HG03039 (cell line): ENCODE results near the gene KCNS1.

Experiments
- ATAC-seq: cut with Tn5 transposase; IDR thresholded peaks from one replicate; pipeline ENCODE4 v1.9.1; 2021; ENCODE audit warnings: mild to moderate bottlenecking, moderate library complexity; ENCODE audit not compliant: unreplicated experiment

The KCNS1 gene

DNA sequence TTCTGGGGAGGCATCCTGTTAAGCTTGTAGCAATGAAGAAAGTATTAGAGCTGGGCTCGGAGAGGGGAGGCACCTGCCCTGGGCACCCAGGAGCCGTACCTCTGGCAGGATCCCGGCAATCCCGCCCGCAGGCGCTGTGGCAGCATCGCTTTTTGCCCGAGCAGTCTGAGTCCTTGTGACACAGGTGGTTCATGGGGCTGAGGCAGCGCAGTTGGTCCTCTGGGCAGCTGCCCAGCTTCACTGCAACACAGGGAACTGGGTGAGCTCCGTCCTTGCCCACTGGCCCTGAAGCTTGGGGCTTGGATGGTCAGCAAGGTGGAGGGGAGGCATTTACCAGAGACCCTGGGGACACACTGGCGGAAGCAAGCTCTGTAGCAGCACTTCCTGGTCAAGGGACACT is 9.4 kb upstream of the KCNS1 start:
- ATAC-seq = no peak

DNA sequence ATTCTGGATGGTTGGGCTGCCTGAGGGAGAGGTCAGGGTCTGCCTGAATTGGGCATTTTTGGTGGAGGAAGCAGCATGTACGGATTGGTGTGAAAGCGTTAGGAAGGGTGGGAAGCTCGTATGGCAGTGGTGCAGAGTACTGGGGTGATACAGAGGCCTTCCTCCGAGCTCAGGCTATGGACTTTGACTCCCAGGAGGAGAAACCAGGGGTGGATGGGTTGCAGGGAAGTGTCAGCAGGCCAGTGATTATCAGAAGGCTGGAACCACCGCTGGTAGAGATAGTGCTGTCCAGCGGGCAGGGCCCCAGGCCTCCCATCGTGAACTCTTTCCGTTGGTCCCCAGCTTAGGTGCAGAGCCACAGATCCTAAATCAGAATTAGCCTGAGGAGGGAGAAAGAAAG is 8.7 kb upstream of the KCNS1 start:
- no peak for ATAC-seq

DNA sequence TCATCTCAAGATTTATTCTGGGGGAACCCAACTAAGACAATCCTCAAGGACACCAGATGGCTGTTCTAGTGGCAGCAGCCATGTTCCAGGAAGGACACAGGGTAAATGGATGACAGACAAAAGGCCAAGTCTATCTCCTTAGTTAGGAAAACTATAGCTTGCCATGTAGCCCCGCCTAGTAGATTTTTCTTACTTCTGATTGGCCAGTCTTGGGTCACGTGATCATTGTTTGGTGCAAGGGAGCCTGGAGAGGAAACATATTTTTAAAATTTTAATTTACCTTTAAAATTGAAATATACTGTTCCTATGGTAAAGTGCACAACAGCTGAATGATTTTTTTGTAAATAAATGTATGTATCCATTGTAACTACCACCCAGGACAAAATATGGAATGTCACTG is 4.4 kb upstream of the KCNS1 start:
- no peak for ATAC-seq

DNA sequence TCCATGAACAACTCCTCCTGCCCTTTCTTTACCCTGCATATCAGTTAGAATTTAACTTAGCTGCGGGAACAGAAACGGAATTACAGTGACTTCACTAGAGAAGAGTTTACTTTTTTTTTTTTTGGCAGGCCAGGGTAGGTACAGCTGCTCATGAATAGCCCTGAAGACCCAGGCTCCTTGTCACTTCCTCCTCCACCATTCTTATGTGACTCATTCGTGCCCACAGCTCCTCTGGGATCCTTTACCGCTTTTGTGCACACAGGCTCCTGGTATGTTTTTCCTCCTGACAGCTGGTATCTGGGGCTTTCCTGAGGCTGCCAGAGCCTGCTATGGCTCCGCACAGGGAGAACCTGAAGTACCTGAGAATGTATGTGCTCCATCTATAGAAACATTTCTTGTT is 3.9 kb upstream of the KCNS1 start:
- no peak for ATAC-seq

DNA sequence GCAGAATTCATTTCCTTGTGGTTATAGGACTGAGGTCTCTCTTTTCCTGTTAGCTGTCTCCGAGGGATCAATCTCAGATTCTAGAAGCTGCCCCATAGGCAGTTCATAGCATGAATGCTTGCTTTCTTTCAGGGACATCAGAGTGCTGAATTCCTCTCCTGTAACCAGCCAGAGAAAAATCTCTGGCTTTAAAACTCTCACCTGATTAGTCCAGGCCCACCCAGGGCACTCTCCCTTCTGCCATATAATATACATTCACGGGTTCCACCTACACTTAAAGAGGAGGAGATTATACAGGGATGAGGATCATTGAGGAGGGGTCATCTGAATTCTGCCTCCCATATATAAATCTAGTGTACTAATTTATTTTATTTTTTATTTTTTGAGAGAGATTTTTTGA is 2.1 kb upstream of the KCNS1 start:
- no peak for ATAC-seq

DNA sequence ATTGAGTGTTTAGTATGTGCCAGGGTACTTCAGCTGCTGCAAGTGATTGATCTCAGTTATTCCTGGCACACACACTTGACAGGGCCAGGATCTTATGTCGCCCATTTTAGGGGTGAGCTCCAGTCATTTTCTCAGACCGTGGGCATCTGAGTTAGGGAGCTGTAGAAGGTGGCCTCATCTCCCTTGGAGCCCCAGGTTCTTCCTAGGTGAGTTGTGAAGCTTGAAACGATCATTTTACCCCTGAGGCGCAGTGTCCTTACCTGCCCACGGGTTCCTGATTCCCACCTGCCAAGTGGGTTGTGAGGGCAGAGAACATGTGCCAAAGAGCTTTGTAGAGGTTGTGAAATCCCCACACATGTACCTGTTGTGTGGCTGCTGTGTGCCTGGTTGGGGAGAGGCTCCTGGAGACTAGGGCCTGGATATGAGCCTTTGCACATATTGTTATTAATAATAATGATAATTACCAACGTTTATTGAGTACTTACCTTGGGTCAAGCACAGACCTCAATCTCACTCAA is 465 bp upstream of the KCNS1 start:
- ATAC-seq = no peak

DNA sequence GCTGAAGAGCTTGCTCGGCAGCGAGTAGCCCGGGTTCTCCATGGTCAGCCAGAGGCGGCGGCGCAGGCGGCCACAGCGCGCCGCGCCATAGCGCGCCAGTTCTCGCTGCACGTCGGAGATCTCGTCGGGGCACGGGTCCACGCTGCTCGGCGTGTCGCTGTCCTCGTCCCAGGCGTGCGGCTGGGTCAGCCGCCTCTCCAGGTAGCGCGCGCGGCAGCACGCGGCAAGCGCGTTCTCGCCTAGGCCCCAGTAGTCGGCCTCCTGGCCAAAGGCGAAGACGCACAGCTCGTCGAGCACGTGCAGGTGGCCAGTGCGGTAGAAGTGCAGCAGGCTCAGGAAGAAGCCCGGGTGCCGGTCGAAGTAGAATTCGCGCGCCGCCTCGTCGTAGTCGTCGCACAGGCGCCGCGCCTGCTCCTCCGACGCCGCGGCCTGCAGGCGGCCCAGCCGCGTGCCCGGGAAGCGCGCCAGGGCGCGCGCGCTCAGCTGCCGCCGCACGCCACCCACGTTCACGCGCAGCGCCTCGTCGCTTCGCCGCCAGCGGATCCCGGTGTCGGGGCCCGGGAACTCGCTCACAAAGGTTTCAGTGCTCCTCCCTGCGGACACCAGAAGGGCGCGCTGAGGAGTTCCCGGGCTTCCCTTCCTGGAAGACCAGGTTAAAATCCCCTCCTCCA is 2.7 kb downstream of the KCNS1 start:
- ATAC-seq = no peak

DNA sequence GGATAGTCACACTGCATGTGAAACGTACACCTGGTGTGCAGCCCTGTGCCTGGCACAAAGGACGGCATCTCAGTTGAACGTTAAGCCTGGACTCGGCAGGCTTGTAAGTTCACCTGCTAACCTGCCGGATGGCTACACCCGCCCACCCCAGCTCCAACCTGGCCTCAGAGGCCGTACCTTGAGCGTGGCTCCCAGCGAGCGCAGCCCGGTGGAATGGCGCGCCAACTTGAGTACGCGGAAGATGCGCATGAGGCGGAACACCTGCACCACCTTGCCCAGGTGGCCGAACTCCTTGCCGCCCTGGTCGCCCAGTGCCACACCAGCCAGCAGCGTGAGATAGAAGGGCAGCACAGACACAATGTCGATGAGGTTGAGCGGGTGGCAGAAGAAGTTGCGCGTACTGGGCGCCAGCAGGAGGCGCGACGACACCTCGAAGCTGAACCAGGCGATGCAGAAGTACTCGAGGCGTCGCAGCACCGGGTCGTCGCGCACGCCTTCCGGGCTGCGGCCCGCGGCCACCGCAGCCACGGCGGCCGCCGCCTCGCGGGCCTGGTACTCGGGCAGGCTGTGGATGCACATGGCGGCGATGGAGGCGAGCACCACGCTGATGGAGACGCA is 3.3 kb downstream of the KCNS1 start:
- ATAC-seq = no peak

DNA sequence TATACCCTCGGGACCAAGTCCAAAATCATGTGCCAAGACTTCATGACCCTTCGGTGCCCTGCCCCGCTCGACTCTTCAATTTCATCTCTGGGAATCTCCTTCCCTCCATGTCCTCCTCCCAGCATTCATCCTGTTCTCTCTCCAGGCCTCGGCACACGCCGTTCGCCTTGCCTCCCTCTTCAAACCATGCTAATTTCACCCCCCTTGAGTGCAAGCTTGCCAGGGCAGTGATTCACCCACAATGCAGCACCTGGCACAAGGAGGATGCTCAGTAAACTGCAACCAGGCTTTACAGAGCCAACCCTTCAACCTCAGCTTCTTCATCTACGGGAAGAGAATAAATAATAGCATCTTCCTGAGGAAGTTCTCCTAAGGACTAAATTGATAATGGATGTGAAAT is 4.1 kb downstream of the KCNS1 start:
- ATAC-seq = no peak

DNA sequence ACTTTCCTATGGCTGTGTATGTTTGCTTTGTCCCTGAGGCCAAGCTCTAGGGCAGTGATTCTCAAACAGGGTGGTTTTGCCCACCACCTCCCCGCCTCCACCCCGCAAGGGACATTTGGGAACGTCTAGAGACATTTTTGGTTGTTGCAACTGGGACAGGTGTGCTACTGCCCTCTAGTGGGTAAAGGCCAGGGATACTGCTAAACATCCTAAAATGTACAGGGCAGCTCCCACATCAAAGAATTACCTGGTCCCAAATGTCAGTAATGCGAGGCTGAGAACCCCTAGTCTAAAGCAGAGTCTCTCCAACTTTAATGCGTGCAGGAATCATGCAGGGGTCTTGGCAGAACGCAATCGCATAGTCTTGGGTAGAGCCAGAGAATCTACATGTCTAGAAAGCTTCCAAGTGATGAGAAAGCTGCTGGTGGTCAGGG is 5.1 kb downstream of the KCNS1 start:
- ATAC-seq = no peak

DNA sequence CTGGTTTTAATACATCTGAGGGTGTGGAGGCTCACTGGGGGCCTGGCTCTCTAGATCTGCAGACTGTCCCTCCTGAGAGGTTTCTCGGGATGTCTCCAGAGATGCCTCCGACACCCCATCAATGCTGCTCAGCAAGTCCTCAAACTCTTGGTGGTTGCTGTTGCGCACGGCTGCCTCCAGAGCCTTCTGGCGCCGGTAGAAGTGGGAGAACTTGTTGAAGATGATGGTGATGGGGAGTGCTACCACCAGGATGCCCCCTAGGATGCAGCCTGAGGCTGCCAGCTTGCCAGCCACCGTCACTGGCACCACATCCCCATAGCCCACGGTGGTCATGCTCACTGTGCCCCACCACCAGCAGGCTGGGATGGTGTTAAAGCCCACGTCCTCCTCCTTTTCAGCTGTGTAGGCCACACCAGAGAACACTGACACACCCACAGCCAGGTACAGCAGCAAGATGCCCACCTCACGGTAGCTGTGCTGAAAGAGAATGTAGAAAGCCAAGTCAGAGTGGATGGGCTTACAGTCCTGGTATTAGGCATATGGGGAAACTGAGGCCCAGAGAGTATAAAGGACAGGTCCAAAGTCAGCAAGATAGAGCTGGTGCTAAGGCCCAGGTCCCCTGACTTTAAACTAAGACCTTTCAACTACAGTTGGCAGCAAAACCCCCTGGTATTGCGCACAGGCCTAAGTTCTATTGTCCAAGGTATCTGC is 5.9 kb downstream of the KCNS1 start:
- ATAC-seq = no peak

DNA sequence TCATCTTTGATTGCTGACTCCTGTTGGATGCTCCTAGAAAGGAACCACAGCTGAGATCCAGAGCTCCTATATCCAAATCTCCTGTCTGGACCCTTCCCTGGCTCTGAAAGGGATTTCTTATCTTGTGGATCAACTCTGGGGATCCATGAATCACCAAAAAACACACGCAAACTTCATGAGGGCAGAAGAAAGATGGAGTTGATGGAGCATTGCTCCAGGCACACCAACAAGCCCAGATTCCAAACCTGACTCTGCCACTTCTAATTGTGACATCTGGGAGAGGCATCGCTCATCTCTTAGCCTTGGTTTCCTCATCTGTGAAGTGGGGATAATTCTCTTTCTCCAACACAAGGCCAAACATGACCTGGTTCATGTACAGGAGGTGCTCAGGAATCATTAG is 6.7 kb downstream of the KCNS1 start:
- no peak for ATAC-seq

DNA sequence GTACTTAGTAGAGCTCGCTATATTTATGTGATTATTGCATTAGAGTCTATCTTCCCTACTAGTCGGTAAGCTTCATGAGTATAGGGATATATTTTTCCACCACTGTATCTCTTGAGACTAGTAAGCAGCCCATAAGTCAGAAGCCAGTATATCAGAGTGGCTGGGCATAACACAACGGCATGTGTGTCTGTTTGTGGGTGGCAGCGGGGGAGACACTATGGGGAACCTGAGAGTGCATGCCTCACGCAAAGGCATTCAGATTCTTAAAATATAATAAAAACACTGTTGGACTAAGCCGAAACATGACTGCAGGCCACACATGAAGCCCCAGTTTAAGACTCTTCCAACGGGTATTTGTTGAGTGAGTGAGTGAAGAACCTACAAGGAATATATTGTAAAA is 8.0 kb downstream of the KCNS1 start:
- no peak for ATAC-seq

DNA sequence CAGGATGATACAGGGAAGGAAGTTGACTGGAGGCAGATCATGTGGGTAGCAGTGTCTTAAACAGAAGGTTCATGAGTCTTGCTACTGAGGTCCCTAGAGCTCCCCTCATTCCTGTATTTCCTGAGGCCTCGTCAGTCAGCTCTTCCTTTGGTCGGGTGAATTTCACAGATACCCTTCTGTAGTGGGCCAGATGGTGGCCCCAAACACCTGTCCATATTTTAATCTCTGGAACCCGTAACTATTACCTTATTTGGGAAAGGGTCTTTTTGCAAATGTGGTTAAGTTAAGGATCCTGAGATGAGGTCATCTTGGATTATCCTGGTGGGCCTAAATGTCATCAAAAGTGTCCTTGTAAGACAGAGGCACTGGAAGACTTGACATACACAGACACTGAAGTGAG is 9.6 kb downstream of the KCNS1 start:
- ATAC-seq = no peak

DNA sequence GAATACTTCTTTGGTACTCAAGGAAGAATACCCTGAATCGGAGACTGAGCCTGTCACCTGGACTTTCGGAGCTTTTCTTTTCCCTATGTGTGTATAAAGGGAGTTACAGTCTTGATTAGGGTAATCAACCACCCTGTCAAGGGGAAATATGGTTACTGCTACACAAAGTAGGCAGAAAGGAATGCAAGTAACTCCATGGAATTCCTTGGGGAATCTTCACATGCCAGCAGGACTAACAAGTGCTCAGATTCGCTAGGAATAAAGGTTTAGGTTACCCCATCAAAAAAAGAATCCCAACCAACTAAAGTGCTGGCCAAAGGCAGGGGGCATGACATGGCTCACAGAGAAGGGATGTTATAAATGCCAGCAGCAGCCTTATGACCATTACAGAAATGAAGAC is 10.4 kb downstream of the KCNS1 start:
- no peak for ATAC-seq

DNA sequence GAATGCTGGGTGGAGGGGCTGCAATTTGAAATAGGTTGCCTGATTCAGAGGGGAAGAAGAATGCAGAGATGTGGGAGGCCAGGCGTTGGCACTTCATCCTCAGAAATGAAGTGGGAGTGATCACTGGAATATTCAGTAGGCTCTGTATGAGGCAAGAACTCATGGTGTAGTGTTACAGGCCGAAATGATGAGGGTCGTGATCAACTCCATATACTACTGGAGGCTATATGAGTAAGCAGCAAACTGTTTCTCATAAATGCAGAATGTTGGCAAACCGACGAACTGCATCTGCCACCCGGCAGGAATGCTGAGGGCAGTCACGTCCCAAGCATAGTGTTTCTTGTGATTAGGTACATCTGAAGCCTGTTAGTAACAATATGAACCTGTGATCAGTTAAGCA is 12.7 kb downstream of the KCNS1 start:
- no peak for ATAC-seq

DNA sequence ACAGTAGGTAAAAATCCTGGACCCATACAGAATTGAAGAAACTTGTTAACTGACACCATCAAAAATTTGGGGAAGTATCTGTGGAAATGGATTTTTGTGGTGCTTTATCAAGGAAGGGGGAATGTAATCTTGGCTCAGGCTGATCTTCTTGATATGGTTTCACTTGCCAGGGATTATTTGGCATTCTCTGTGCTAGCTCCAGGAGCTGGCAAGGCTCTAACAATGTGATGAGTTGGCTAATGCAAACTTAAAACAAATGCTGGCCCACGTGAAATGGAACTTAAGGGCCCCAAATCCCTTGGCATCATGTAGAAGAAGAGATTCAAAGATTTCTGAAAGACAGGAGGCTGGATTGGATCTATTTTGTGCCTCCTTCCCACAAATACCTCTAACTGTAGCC is 13.1 kb downstream of the KCNS1 start:
- ATAC-seq = no peak

DNA sequence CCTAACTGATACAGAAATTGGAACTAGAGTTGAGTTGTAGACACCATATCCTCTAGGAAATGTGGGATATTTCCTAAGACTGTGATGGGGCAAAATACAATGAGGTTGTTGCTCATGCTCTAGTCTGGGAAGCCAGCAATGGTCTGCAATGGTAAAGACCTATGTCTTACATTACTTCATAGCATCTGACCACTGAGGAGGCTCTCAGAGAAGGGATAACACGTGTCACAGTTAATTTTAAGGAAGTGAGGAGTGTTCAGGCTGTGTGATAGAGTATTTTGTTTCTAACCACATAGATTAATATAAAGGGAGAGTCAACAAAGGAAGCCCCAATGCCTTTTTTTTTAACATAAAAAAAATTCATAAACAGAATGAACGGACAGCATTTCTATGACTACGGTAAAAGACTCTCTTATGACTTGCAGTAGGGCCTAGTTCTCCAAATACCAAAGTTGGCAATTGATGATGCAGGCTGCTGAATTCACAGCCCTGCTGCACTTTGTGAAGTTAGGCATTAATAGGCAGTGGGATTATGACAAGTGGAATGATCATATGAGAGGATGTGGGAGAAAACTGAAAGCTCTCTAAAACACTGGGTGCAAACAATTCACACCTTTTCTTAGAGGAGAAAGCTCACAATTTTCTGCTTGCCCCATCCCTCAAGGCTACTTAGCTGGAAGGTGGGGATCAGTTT is 13.7 kb downstream of the KCNS1 start:
- ATAC-seq = no peak

DNA sequence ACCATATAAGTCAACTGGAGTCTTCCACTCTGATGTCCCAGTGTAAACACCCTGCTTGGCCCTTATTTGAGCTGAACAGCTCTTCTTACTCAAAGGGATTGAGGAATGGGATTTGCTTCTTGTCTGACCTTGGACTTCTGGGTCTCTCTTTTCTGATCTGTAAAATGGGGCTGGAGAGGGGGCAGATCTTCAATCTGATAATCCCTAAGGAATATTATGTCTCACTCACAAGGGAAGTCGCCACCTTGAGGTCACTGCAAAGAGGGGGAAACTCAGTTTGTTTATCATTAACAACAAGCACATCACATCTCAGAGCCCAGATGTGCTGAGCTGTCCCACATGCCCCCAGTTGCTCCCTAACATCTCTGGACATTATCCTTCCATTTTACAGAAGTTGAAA is 15.1 kb downstream of the KCNS1 start:
- no peak for ATAC-seq

DNA sequence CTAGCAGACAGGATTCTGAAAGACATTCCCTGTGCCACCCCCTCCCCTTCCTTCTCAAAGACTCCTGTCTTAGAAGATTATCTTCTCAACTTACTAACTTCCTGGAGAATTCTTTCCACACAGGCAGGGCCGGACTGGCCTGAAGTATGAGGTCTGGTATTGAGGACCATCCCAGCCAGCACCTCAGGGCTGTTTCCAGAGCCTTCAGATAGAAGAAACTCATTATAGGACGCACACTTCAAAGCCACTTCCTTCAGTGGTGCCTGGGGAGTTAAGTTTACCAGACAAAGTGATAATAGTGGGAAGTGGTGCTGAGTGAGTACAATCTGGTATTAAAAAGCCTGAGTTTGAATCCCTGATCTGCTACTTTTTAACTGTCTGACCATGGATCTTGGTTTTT is 15.6 kb downstream of the KCNS1 start:
- ATAC-seq = no peak

DNA sequence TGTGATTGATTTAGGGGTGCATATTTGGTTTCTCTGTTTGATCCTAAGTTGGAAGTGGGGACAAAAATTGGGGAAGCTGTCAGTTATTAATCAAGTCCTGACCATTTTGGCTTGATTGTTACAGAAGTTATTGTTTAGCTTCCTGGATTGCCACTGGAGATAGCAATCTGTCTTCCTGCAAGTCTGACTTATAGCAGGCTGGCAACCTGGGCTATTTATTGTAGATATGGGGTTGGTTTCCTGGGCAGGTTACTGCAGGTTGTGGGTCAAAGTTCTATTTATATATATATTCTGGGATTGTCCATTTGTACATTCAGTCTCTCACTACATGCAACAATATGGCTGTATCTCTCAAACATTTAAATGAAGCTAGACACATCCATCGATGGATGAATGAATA is 17.8 kb downstream of the KCNS1 start:
- no peak for ATAC-seq

DNA sequence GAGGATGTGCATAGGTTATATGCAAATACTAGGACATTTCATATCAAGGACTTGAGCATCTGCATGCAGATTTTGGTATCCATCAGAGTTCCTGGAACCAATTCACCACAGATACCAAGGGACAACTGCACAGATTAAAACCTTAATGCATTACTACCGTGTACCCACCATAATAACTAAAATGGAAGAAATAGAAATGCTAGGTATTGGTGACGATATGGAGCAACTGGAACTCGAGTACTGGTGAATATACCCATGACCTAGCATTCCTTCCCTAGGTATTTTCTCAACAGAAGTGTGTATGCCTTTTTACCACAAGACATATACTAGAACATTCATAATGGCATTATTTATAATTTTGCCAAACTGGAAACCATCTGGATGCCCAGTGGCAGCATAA is 18.5 kb downstream of the KCNS1 start:
- ATAC-seq = no peak
